HEK293 (cell line): Measurements from ENCODE around the gene HLA-DQA1.
A peak's percentile ranks its signal among the peaks of the same experiment; 100 is the strongest.

ENCODE experiments used
- CTCF ChIA-PET: fragments of 350-600 bp; formaldehyde crosslinking; extraction: SDS; loops from one replicate; lab custom pipeline; 2021; ENCODE audit warnings: antibody characterized with exemption; lab: Yijun Ruan, JAX
- POLR2A ChIA-PET: fragments of 300-600 bp; formaldehyde crosslinking; extraction: SDS; loops from one replicate; lab custom pipeline; 2020; ENCODE audit warnings: antibody characterized with exemption, inconsistent platforms; lab: Yijun Ruan, JAX
- H3K27ac ChIP-seq: fragments of 200-500 bp; sonication (Bioruptor generic); 2 replicates; pipeline ENCODE4 v1.5.1; 2014; ENCODE audit warnings: low read depth, low read length, control low read depth, inconsistent platforms; ENCODE audit errors: extremely low read depth
- H3K36me3 ChIP-seq, 2 experiments: fragments of 200-500 bp in 1 of 2; sonication (Bioruptor generic) in 1 of 2; 1 replicate in 1 of 2; 2 replicates in 1 of 2; pipeline ENCODE4 v1.5.1; 2014 to 2017; ENCODE audit warnings: inconsistent platforms in 2 of 2, low read length in 2 of 2; ENCODE audit not compliant: control insufficient read depth in 2 of 2, insufficient read depth in 1 of 2
- H3K4me1 ChIP-seq: fragments of 200-500 bp; sonication (Bioruptor generic); 2 replicates; pipeline ENCODE4 v1.5.1; 2014; ENCODE audit warnings: mild to moderate bottlenecking, low read length, inconsistent platforms; ENCODE audit not compliant: control insufficient read depth, insufficient read depth
- H3K4me3 ChIP-seq: 2 replicates; pipeline ENCODE4 v1.5.1; 2011; ENCODE audit warnings: low read depth, mild to moderate bottlenecking, control low read depth, low read length, moderate library complexity
- H3K9me3 ChIP-seq: fragments of 200-500 bp; sonication (Bioruptor generic); 2 replicates; pipeline ENCODE4 v1.5.1; 2014; ENCODE audit warnings: low read depth, low read length, inconsistent platforms; ENCODE audit not compliant: control insufficient read depth, insufficient read depth
- MYNN ChIP-seq: fragments of 450-650 bp; formaldehyde crosslinking; IDR thresholded peaks from 2 replicates; pipeline ENCODE4 v1.5.1; 2016; ENCODE audit warnings: missing biosample characterization, missing genetic modification characterization, borderline replicate concordance
- OSR2 ChIP-seq: fragments of 450-650 bp; formaldehyde crosslinking; IDR thresholded peaks from 2 replicates; pipeline ENCODE4 v1.5.1; 2016; ENCODE audit warnings: missing biosample characterization, missing genetic modification characterization
- SETDB1 ChIP-seq: IDR thresholded peaks from one replicate; pipeline ENCODE4 v1.6.1; 2017; ENCODE audit warnings: mild to moderate bottlenecking, low read length, moderate library complexity, mixed read lengths; ENCODE audit not compliant: insufficient read length
- SP7 ChIP-seq: fragments of 450-650 bp; formaldehyde crosslinking; IDR thresholded peaks from 2 replicates; pipeline ENCODE4 v1.5.1; 2016; ENCODE audit warnings: missing biosample characterization, missing genetic modification characterization
- TRIM28 ChIP-seq: IDR thresholded peaks from 2 replicates; pipeline ENCODE4 v1.6.1; 2011; ENCODE audit warnings: low read length, control low read depth, borderline replicate concordance
- WT1 ChIP-seq: fragments of 450-650 bp; formaldehyde crosslinking; IDR thresholded peaks from 2 replicates; pipeline ENCODE4 v1.5.1; 2016; ENCODE audit warnings: missing biosample characterization, missing genetic modification characterization
- ZBTB17 ChIP-seq: fragments of 450-650 bp; formaldehyde crosslinking; IDR thresholded peaks from 2 replicates; pipeline ENCODE4 v1.5.1; 2016; ENCODE audit warnings: missing biosample characterization, missing genetic modification characterization
- ZEB2 ChIP-seq: fragments of 450-650 bp; formaldehyde crosslinking; IDR thresholded peaks from 2 replicates; pipeline ENCODE4 v1.5.1; 2016; ENCODE audit warnings: missing biosample characterization, missing genetic modification characterization
- ZFP3 ChIP-seq: fragments of 450-650 bp; formaldehyde crosslinking; IDR thresholded peaks from 2 replicates; pipeline ENCODE4 v1.5.1; 2016; ENCODE audit warnings: low read depth, missing biosample characterization, missing genetic modification characterization
- ZFP69B ChIP-seq: fragments of 450-650 bp; formaldehyde crosslinking; IDR thresholded peaks from 2 replicates; pipeline ENCODE4 v1.5.1; 2016; ENCODE audit warnings: missing biosample characterization, missing genetic modification characterization
- ZNF175 ChIP-seq: fragments of 450-650 bp; formaldehyde crosslinking; IDR thresholded peaks from 2 replicates; pipeline ENCODE4 v1.5.1; 2016; ENCODE audit warnings: missing biosample characterization, missing genetic modification characterization
- ZNF248 ChIP-seq: fragments of 450-650 bp; formaldehyde crosslinking; IDR thresholded peaks from 2 replicates; pipeline ENCODE4 v1.5.1; 2017; ENCODE audit warnings: missing biosample characterization, missing genetic modification characterization
- ZNF292 ChIP-seq: fragments of 450-650 bp; formaldehyde crosslinking; IDR thresholded peaks from 2 replicates; pipeline ENCODE4 v1.5.1; 2016; ENCODE audit warnings: low read depth, missing biosample characterization, missing genetic modification characterization, borderline replicate concordance
- ZNF302 ChIP-seq: fragments of 450-650 bp; formaldehyde crosslinking; IDR thresholded peaks from 2 replicates; pipeline ENCODE4 v1.5.1; 2016; ENCODE audit warnings: missing biosample characterization, missing genetic modification characterization, low read depth
- ZNF311 ChIP-seq: fragments of 450-650 bp; formaldehyde crosslinking; IDR thresholded peaks from 2 replicates; pipeline ENCODE4 v1.5.1; 2017; ENCODE audit warnings: missing biosample characterization, missing genetic modification characterization, borderline replicate concordance
- ZNF335 ChIP-seq: fragments of 450-650 bp; formaldehyde crosslinking; conservative IDR thresholded peaks from 2 replicates; pipeline ENCODE4 v1.5.1; 2016; ENCODE audit warnings: missing biosample characterization, missing genetic modification characterization
- ZNF350 ChIP-seq: fragments of 450-650 bp; formaldehyde crosslinking; IDR thresholded peaks from 2 replicates; pipeline ENCODE4 v1.5.0; 2017; ENCODE audit warnings: missing biosample characterization, mild to moderate bottlenecking, missing genetic modification characterization
- ZNF366 ChIP-seq: fragments of 450-650 bp; formaldehyde crosslinking; conservative IDR thresholded peaks from 2 replicates; pipeline ENCODE4 v1.5.1; 2016; ENCODE audit warnings: missing biosample characterization, missing genetic modification characterization
- ZNF514 ChIP-seq: fragments of 450-650 bp; formaldehyde crosslinking; IDR thresholded peaks from 2 replicates; pipeline ENCODE4 v1.5.1; 2016; ENCODE audit warnings: missing biosample characterization, missing genetic modification characterization
- ZNF558 ChIP-seq: fragments of 450-650 bp; formaldehyde crosslinking; IDR thresholded peaks from 2 replicates; pipeline ENCODE4 v1.5.1; 2016; ENCODE audit warnings: missing biosample characterization, missing genetic modification characterization
- ZNF571 ChIP-seq: fragments of 450-650 bp; formaldehyde crosslinking; IDR thresholded peaks from 2 replicates; pipeline ENCODE4 v1.5.0; 2017; ENCODE audit warnings: missing biosample characterization, missing genetic modification characterization
- ZNF629 ChIP-seq: fragments of 450-650 bp; formaldehyde crosslinking; IDR thresholded peaks from 2 replicates; pipeline ENCODE4 v1.5.1; 2017; ENCODE audit warnings: missing biosample characterization, missing genetic modification characterization
- ZNF664 ChIP-seq: fragments of 450-650 bp; formaldehyde crosslinking; IDR thresholded peaks from 2 replicates; pipeline ENCODE4 v1.5.1; 2016; ENCODE audit warnings: missing biosample characterization, missing genetic modification characterization
- ZNF677 ChIP-seq: fragments of 450-650 bp; IDR thresholded peaks from 2 replicates; pipeline ENCODE4 v1.5.0; 2018; ENCODE audit warnings: missing biosample characterization, mild to moderate bottlenecking, missing genetic modification characterization, moderate library complexity
- TF ChIP-seq, protein P1 (sequence below): fragments of 450-650 bp; formaldehyde crosslinking; IDR thresholded peaks from 2 replicates; pipeline ENCODE4 v1.5.1; 2016; ENCODE audit warnings: missing biosample characterization, missing genetic modification characterization
- TF ChIP-seq, protein P2 (sequence below): fragments of 450-650 bp; formaldehyde crosslinking; IDR thresholded peaks from 2 replicates; pipeline ENCODE4 v1.5.1; 2017; ENCODE audit warnings: missing biosample characterization, mild to moderate bottlenecking, missing genetic modification characterization, moderate library complexity
- TF ChIP-seq, protein P3 (sequence below): fragments of 450-650 bp; formaldehyde crosslinking; IDR thresholded peaks from 2 replicates; pipeline ENCODE4 v1.5.1; 2017; ENCODE audit warnings: missing biosample characterization, missing genetic modification characterization
- TF ChIP-seq, protein P4 (sequence below): fragments of 450-650 bp; formaldehyde crosslinking; IDR thresholded peaks from 2 replicates; pipeline ENCODE4 v1.5.1; 2016; ENCODE audit warnings: missing biosample characterization, missing genetic modification characterization

Gene HLA-DQA1

DNA sequence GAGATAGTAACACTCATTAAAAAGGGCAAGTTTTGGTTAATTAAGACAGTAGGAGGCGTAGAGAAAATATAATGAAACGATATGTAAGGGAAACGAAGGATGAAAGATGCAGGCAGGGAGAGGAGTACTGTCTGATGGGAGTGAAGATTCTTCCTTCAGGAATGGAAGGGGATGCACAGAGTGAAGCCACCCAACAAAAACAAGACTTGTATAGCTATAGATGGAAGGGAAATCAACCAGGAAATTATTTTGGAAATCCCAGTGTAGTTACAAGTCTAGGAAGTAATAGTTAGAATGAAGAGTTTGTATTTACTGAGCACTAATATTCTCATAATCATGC lies 27.8 kb upstream of the HLA-DQA1 start:
- CTCF ChIA-PET, result interaction anchor here (0.6 to 1.5 kb wide), 9 partner anchors 11 to 196 kb away, joined by 3 to 9 read pairs (median 3); no protein-coding TSS in a partner anchor
- H3K4me1 ChIP-seq, result 0 out of 2 replicates have a peak, but pooled peaks cover 2% of the 10 kb centered on the region
- H3K27ac ChIP-seq, result no peak overlapping the region
- no peak overlapping the region for H3K4me3 ChIP-seq
- POLR2A ChIA-PET, result no interaction called here
- TF ChIP-seq OSR2 (tag by site-specific recombination), result no peak
- no peak for TF ChIP-seq ZFP3 (tag by site-specific recombination)
- TF ChIP-seq, protein P1, sequence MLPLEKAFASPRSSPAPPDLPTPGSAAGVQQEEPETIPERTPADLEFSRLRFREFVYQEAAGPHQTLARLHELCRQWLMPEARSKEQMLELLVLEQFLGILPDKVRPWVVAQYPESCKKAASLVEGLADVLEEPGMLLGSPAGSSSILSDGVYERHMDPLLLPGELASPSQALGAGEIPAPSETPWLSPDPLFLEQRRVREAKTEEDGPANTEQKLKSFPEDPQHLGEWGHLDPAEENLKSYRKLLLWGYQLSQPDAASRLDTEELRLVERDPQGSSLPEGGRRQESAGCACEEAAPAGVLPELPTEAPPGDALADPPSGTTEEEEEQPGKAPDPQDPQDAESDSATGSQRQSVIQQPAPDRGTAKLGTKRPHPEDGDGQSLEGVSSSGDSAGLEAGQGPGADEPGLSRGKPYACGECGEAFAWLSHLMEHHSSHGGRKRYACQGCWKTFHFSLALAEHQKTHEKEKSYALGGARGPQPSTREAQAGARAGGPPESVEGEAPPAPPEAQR (tag by site-specific recombination), result no peak
- TF ChIP-seq, protein P2, sequence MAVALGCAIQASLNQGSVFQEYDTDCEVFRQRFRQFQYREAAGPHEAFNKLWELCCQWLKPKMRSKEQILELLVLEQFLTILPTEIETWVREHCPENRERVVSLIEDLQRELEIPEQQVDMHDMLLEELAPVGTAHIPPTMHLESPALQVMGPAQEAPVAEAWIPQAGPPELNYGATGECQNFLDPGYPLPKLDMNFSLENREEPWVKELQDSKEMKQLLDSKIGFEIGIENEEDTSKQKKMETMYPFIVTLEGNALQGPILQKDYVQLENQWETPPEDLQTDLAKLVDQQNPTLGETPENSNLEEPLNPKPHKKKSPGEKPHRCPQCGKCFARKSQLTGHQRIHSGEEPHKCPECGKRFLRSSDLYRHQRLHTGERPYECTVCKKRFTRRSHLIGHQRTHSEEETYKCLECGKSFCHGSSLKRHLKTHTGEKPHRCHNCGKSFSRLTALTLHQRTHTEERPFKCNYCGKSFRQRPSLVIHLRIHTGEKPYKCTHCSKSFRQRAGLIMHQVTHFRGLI (tag by site-specific recombination), result no peak
- TF ChIP-seq ZNF311 (tag by site-specific recombination), result no peak
- TF ChIP-seq ZNF302 (tag by site-specific recombination), result no peak
- TF ChIP-seq, protein P3, sequence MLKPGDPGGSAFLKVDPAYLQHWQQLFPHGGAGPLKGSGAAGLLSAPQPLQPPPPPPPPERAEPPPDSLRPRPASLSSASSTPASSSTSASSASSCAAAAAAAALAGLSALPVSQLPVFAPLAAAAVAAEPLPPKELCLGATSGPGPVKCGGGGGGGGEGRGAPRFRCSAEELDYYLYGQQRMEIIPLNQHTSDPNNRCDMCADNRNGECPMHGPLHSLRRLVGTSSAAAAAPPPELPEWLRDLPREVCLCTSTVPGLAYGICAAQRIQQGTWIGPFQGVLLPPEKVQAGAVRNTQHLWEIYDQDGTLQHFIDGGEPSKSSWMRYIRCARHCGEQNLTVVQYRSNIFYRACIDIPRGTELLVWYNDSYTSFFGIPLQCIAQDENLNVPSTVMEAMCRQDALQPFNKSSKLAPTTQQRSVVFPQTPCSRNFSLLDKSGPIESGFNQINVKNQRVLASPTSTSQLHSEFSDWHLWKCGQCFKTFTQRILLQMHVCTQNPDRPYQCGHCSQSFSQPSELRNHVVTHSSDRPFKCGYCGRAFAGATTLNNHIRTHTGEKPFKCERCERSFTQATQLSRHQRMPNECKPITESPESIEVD (tag by site-specific recombination), result no peak
- TF ChIP-seq ZNF366 (tag by site-specific recombination), result no peak
- TF ChIP-seq ZNF677 (tag by site-specific recombination), result no peak
- TF ChIP-seq ZNF292, result no peak
- no peak for TF ChIP-seq TRIM28
- TF ChIP-seq SETDB1, result no peak
- TF ChIP-seq ZEB2 (tag by site-specific recombination), result no peak
- no peak for TF ChIP-seq ZNF558 (tag by site-specific recombination)
- no peak for TF ChIP-seq ZNF514
- no peaks in the 10 kb centered on the region for H3K36me3 ChIP-seq
- no peaks in the 10 kb centered on the region for H3K9me3 ChIP-seq

DNA sequence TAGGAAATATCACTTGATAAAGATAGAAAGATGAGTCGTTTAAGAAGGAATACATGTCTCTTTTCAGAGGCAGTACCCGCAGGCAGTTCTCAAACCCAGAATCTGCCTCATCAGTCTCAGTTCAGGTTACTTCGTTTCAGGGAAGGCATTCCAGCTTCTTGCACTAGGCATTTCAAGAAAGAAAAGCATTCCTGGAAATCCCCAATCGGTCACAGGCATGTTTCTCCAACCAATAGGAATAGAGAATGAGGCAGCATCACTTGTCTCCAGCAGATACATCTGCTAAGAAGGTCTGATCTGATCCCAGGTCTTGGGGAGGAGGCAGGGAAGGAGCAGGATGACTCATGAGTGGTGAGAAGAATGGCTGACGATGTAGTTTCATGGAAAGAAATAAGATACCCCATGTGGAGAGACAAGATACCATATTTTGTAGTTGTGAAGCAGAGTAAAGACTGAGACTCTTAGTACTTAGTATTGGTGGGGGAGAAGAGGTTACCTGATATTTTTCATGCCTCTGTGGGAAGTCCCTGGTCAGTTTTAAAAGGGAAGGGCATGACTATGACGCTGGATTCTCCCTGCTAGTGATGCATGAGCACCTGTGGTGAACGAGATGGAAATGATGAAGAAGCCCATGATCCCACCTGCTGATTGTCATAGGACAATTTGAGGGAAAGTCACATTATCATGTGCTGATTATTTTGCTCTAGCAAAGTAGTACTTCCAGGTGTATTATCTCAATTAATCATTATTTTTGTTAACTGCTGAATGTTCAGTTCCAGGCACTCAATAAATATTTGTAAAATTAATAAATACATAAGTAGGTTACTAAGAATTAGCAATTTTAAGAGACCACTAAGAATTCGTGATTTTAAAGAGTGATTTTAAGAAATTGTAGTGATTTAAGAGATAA lies 27.2 kb upstream of the HLA-DQA1 start:
- peak overlapping the region; percentile 30 for H3K4me3 ChIP-seq
- no peak overlapping the region for H3K27ac ChIP-seq
- H3K36me3 ChIP-seq, result no peaks in the 10 kb centered on the region
- H3K9me3 ChIP-seq, result no peaks in the 10 kb centered on the region
- ChIA-PET POLR2A (no interaction called here), CTCF (interaction anchor here (0.6 to 1.5 kb wide), 8 partner anchors 10 to 196 kb away, joined by 3 to 9 read pairs (median 3); no protein-coding TSS in a partner anchor)
- H3K4me1 ChIP-seq, result no peaks in the 10 kb centered on the region
- TF ChIP-seq ZBTB17, result peak; percentile 97
- peak; percentile 72; the same call in 1 of the 2 replicates for TF ChIP-seq TRIM28
- TF ChIP-seq ZNF664, result peak; percentile 96
- TF ChIP-seq SP7, result peak; percentile 60; the same call in 1 of the 2 replicates
- TF ChIP-seq ZNF335, result peak; percentile 46; the same call in 1 of the 2 replicates
- TF ChIP-seq ZNF571 (tag by site-specific recombination), result no peak
- TF ChIP-seq ZNF629 (tag by site-specific recombination), result peak; percentile 78
- TF ChIP-seq MYNN (tag by site-specific recombination), result no peak
- TF ChIP-seq ZNF350, result no peak
- TF ChIP-seq, protein P4, sequence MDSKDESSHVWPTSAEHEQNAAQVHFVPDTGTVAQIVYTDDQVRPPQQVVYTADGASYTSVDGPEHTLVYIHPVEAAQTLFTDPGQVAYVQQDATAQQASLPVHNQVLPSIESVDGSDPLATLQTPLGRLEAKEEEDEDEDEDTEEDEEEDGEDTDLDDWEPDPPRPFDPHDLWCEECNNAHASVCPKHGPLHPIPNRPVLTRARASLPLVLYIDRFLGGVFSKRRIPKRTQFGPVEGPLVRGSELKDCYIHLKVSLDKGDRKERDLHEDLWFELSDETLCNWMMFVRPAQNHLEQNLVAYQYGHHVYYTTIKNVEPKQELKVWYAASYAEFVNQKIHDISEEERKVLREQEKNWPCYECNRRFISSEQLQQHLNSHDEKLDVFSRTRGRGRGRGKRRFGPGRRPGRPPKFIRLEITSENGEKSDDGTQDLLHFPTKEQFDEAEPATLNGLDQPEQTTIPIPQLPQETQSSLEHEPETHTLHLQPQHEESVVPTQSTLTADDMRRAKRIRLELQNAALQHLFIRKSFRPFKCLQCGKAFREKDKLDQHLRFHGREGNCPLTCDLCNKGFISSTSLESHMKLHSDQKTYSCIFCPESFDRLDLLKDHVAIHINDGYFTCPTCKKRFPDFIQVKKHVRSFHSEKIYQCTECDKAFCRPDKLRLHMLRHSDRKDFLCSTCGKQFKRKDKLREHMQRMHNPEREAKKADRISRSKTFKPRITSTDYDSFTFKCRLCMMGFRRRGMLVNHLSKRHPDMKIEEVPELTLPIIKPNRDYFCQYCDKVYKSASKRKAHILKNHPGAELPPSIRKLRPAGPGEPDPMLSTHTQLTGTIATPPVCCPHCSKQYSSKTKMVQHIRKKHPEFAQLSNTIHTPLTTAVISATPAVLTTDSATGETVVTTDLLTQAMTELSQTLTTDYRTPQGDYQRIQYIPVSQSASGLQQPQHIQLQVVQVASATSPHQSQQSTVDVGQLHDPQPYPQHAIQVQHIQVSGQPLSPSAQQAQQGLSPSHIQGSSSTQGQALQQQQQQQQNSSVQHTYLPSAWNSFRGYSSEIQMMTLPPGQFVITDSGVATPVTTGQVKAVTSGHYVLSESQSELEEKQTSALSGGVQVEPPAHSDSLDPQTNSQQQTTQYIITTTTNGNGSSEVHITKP, result peak; percentile 86
- TF ChIP-seq WT1 (tag by site-specific recombination), result 0 out of 2 replicates have a peak, but pooled peaks have one; percentile 43
- no peak for TF ChIP-seq ZNF175 (tag by site-specific recombination)
- no peak for TF ChIP-seq ZNF248
- TF ChIP-seq ZFP69B (tag by site-specific recombination), result no peak
